ENCODE results near the gene GYG2.
"Not testable (repeated sequence)": the region's sequence is repeated elsewhere in the genome, so short reads cannot be mapped to it uniquely, and the experiment has no call there.

- TF ChIP-seq POLR2A, CTCF, EP300, POLR2AphosphoS5 (IDR thresholded peaks at IDR 0.05): not testable (repeated sequence)
Measured at GRCh38 chrX:2796808-2797207, 31.9 kb upstream of the GYG2 start.
